ENCODE results near the gene TUBGCP3.

DNA sequence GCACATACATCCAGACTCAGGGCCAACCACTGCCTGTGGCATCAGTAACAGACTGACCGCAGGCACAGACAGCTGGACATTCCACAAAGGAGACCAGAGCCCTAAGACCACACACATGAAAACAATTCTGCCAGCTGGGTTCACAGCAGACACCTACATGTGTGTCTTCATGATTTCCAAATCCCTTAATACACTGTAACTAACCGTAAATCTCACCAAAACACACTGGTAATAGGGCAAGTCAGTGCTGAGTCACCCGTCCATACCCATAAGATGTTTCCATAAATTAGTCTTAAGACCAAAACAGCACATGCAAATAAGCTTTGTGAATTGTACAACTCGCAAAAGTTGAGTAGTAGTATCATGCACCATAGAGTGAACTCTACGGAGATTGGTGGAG, 65.4 kb downstream of the TUBGCP3 start:
- TF ChIP-seq, protein P1, sequence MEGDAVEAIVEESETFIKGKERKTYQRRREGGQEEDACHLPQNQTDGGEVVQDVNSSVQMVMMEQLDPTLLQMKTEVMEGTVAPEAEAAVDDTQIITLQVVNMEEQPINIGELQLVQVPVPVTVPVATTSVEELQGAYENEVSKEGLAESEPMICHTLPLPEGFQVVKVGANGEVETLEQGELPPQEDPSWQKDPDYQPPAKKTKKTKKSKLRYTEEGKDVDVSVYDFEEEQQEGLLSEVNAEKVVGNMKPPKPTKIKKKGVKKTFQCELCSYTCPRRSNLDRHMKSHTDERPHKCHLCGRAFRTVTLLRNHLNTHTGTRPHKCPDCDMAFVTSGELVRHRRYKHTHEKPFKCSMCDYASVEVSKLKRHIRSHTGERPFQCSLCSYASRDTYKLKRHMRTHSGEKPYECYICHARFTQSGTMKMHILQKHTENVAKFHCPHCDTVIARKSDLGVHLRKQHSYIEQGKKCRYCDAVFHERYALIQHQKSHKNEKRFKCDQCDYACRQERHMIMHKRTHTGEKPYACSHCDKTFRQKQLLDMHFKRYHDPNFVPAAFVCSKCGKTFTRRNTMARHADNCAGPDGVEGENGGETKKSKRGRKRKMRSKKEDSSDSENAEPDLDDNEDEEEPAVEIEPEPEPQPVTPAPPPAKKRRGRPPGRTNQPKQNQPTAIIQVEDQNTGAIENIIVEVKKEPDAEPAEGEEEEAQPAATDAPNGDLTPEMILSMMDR (IDR thresholded peaks at IDR 0.05; ENCODE audit: low read length), result no peak
- TF ChIP-seq EZH2 (IDR thresholded peaks at IDR 0.05; ENCODE audit: borderline replicate concordance, low read length), result no peak

All from OCI-LY1 (cell line).